ENCODE results near the gene SCUBE3.

SCUBE3 gene

GRCh38 chr6:35231563-35231962 lies 17.8 kb downstream of the SCUBE3 start:
- FAIRE-seq (no peak), DNase-seq (ENCODE audit: extremely low spot score, insufficient read length, low read depth) (no peak)

GRCh38 chr6:35234901-35235300 lies 21.1 kb downstream of the SCUBE3 start:
- FAIRE-seq (no peak), DNase-seq (ENCODE audit: extremely low spot score, insufficient read length, low read depth) (no peak)

GRCh38 chr6:35236223-35236622 lies 22.5 kb downstream of the SCUBE3 start:
- FAIRE-seq, result no peak
- no peak for DNase-seq (ENCODE audit: extremely low spot score, insufficient read length, low read depth)

DNA sequence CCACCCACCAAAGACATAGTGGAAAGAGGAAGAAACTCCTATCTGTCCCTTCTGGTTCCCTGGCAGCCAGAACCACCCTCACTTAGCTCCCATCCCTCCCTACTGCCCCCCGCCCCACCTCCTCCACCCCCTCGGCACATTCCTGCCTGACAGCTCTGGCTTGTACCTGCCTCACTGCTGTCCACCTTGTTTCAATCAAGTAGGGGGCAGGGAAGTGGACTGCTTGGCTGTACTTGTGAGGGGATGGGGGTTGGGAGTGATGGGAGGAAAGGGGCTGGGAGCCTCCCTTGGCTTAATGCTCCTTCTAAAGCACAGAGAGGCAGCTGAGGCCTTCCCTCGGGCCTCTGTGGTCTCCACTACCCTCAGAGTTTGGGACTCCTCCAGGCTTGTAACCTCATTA lies 23.7 kb downstream of the SCUBE3 start:
- DNase-seq (ENCODE audit: extremely low spot score, insufficient read length, low read depth) (no peak), FAIRE-seq (no peak)

DNA sequence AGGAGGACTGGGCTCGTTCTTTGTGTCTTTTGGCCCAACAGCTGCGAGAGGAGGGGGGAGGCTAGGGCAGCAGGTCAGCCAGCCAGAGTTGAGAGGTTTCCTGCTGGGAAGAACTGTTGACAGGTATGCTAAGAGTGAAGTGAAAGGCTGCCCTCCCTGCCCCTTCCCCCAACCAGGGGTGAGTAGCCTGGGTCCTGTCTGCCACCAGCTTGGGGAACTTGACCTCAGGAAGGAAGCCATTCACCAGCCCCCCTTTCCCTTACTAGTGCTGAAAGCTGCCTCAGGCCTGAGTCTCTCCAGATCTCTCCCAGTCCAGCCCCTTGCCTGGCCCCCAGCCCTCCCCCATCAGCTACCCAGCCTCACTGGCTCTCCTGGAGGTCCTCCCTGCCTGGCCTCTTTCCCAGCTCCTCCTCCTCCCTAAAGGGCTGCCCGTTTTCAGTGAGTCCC lies 25.1 kb downstream of the SCUBE3 start:
- no peak for FAIRE-seq
- DNase-seq (ENCODE audit: extremely low spot score, insufficient read length, low read depth), result no peak

DNA sequence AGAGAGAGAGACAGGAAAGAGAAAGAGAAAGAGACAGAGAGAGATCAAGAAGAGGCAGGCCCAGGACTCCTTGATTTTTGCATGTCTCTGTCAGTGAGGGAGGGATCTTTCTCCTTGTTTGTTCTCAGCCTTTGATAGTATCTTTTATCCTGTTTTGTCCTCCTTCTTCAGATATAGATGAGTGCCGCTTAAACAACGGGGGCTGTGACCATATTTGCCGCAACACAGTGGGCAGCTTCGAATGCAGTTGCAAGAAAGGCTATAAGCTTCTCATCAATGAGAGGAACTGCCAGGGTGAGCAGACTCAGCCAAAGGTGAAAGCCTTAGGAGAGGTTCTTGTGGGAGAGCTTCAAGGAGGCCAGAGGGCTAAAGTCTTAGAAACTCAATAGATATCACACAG lies 25.8 kb downstream of the SCUBE3 start:
- no peak for DNase-seq (ENCODE audit: extremely low spot score, insufficient read length, low read depth)
- no peak for FAIRE-seq

GRCh38 chr6:35240838-35241801 lies 27.4 kb downstream of the SCUBE3 start:
- FAIRE-seq, result peak; percentile 81

GRCh38 chr6:35242486-35242885 lies 28.7 kb downstream of the SCUBE3 start:
- no peak for FAIRE-seq
- no peak for DNase-seq (ENCODE audit: extremely low spot score, insufficient read length, low read depth)

More at GRCh38 chr6:35240838-35241801, 27.4 kb downstream of the SCUBE3 start:
- peak; percentile 67 for DNase-seq (ENCODE audit: extremely low spot score, insufficient read length, low read depth)

DNA sequence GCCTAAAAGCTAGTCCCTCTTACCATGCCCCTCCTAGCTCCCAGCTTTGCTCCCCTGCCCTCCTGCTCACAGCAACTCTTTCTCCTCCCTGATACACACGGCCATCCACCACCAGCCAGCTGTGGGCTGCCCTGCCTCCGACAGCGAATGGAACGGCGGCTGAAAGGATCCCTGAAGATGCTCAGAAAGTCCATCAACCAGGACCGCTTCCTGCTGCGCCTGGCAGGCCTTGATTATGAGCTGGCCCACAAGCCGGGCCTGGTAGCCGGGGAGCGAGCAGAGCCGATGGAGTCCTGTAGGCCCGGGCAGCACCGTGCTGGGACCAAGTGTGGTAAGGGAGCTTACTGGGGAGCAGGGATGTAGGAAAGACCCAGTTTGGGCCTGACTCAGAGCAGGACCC lies 29.1 kb downstream of the SCUBE3 start:
- FAIRE-seq (no peak), DNase-seq (ENCODE audit: extremely low spot score, insufficient read length, low read depth) (no peak)

DNA sequence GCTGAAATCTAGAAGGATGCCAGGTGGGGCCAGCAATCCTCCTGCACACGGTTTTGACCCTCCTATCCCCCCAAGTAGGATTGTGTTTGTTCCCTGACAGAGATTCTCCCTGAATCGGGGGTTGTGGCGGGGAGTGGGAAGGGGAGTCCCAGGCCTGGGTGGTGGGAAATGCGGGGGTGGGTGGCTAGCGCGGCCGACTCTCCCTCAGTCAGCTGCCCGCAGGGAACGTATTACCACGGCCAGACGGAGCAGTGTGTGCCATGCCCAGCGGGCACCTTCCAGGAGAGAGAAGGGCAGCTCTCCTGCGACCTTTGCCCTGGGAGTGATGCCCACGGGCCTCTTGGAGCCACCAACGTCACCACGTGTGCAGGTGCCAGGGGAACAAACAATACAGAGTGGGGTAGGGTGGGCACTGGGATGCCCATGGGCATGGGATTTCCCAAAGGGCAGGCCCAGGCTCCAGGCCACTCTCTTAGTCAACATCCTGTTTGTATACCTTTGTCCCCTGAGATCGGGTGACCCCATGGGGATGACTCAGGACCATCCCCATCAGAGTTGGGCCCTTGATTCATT lies 29.7 kb downstream of the SCUBE3 start:
- FAIRE-seq (no peak), DNase-seq (ENCODE audit: extremely low spot score, insufficient read length, low read depth) (no peak)

DNA sequence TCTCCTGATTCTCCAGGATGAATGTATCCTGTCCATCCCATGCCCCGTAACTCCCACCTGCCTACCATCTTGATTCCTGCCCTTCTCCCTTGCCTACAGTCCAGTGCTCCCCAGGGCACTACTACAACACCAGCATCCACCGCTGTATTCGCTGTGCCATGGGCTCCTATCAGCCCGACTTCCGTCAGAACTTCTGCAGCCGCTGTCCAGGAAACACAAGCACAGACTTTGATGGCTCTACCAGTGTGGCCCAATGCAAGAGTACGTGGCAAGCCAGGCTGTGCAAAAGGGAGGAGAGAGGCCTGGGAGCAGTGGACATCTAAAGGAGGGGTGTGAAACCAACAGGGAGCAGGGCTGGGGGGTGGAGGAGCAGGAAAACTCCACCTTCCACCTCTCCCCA lies 30.8 kb downstream of the SCUBE3 start:
- no peak for DNase-seq (ENCODE audit: extremely low spot score, insufficient read length, low read depth)
- no peak for FAIRE-seq

DNA sequence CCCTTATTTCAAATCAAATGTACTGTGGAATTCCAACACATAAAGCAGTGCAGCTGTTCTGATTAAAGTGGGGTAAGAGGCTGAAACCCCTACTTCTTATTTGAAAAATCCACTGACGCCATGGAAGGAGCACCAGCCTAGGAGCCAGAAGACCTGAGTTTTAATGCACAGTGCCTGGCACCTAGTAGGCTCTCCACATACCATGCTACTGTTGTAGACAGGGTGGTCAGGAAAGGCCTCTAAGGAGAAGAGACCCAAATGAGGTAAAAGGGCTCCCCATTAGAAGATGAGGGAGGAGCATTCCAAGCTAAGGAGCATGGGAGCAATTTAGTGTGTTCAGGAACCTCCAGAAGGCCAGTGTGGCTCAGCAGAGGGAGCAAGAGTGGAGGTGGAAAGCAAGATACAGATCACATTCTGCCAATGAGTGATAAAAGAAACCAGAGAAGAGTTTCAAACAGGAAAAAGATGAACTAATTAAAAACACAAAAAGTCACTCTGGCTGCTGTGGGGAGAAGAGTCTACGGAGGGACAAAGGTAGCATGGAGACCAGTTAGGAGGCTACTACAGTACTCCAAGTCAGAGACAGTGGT lies 34.0 kb downstream of the SCUBE3 start:
- no peak for DNase-seq (ENCODE audit: extremely low spot score, insufficient read length, low read depth)

GRCh38 chr6:35248300-35248699 lies 34.5 kb downstream of the SCUBE3 start:
- DNase-seq (ENCODE audit: extremely low spot score, insufficient read length, low read depth) (no peak), FAIRE-seq (no peak)

More for the DNA sequence above, 34.0 kb downstream of the SCUBE3 start:
- peak; percentile 60 for FAIRE-seq

GRCh38 chr6:35248965-35249364 lies 35.2 kb downstream of the SCUBE3 start:
- FAIRE-seq (no peak), DNase-seq (ENCODE audit: extremely low spot score, insufficient read length, low read depth) (no peak)

DNA sequence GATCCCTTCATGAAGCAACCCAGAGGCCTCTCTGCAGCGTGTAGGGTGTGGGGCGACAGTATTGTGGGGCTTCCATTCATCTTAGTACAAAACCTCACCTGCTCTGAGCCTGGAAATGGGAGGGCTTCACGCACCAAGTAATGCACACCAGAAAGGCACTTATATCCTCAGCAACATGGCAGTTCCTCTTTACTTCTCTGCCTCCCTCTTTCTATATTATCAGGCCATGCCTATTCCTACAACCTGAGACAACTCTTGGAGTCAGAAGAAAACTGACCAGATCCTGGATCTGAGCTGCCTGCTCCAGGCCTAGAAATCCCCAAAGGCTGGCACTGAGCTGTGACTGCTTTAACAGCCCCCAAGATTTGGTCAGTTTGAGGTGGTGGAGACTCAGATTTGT lies 38.2 kb downstream of the SCUBE3 start:
- no peak for FAIRE-seq
- DNase-seq (ENCODE audit: extremely low spot score, insufficient read length, low read depth), result no peak

DNA sequence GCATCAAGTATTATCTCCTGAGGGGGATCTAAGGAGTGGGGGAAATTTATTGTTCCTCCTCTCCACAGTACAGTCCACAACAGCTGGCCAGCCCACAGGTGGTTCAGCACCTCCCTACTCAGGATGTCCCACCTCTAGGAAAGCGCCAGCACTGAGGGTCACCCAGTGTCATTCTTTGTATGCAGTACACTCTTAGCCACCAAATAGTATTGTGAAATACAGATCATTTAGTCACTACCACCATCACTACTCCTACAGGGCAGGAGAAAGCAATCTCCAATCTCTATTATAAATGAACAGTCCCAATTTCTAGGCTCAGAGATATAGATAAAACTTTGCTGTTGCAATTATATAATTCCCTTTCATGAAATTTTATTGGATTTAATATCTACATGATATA lies 39.5 kb downstream of the SCUBE3 start:
- DNase-seq (ENCODE audit: extremely low spot score, insufficient read length, low read depth) (no peak), FAIRE-seq (no peak)

GRCh38 chr6:35258336-35258735 lies 44.6 kb downstream of the SCUBE3 start:
- FAIRE-seq (no peak), DNase-seq (ENCODE audit: extremely low spot score, insufficient read length, low read depth) (no peak)

GRCh38 chr6:35258858-35259193 lies 45.1 kb downstream of the SCUBE3 start:
- no peak for DNase-seq (ENCODE audit: extremely low spot score, insufficient read length, low read depth)
- FAIRE-seq, result no peak

- FAIRE-seq (peak; percentile 86), DNase-seq (ENCODE audit: extremely low spot score, insufficient read length, low read depth) (peak; percentile 93)
Measured at GRCh38 chr6:35259194-35259947, 45.6 kb downstream of the SCUBE3 start, which contains the start of gene ZNF76. ZNF76 (plus strand) TSS chr6:35259735; CDS start chr6:35281152, 21,417 bp downstream.

DNA sequence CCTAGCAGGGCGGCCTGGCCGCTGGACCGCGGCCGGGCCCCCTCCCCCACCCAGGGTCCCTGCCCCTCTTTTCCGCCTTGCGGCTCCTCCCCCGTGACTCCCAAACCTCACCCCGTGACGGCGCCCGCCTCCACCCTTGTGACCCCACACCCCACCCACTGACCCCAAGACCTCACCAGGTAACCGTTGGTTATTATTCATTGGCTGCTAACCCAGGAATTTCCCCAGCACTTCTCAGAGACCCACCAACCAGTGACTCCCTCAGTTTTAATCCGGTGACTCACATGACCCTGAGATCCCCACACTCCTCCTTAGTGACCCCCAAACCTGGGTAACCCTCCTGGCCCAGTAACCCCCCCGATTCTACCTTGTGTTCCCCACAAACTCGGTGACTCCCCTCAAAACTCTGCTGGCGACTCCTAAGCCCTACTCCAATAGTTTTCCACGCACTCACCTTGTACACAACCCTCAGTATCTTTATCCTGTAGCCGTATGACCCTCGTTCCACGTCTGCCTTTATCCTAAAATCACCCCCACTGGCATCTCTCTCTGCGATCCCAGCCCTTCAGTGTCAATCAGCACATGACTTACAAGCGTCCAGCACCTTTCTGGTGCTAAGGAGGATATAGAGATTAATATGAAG lies 46.3 kb downstream of the SCUBE3 start:
- FAIRE-seq (peak; percentile 77), DNase-seq (ENCODE audit: extremely low spot score, insufficient read length, low read depth) (peak; percentile 56)
